ENCODE data around the gene NENF.
A peak's percentile ranks its signal among the peaks of the same experiment; 100 is the strongest.
"Not testable (repeated sequence)": the region's sequence is repeated elsewhere in the genome, so short reads cannot be mapped to it uniquely, and the experiment has no call there.

The NENF gene

DNA sequence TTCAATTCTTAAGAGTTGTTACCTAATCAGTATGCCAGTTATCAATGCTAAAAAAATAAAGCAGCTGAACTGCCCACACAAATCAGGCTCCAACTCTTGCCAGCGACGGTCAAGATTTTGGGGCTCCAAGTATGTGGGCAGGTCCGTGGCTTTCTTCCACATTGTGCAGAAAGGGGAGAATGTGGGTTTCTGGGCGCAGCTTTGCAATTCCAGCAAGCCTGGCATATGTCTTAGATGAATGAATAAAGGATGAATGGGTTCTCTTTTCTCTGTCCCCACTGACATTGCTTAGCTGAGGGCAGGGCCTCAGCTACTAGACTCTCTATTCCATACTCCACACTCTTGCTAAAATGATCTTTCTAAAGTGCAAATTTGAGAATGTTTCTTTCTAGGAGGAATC, 42.4 kb downstream of the NENF start:
- H4K20me1 ChIP-seq (ENCODE audit: insufficient read depth, low read length, poor library complexity, severe bottlenecking): no peaks in the 10 kb centered on the region
- no peak overlapping the region for H2AFZ ChIP-seq (ENCODE audit: low read length)
- H3K9me3 ChIP-seq (ENCODE audit: insufficient read depth, low read depth, low read length): no peaks in the 10 kb centered on the region
- TF ChIP-seq EZH2phosphoT487 (IDR thresholded peaks at IDR 0.05; ENCODE audit: borderline replicate concordance): no peak
- TF ChIP-seq, protein P1, sequence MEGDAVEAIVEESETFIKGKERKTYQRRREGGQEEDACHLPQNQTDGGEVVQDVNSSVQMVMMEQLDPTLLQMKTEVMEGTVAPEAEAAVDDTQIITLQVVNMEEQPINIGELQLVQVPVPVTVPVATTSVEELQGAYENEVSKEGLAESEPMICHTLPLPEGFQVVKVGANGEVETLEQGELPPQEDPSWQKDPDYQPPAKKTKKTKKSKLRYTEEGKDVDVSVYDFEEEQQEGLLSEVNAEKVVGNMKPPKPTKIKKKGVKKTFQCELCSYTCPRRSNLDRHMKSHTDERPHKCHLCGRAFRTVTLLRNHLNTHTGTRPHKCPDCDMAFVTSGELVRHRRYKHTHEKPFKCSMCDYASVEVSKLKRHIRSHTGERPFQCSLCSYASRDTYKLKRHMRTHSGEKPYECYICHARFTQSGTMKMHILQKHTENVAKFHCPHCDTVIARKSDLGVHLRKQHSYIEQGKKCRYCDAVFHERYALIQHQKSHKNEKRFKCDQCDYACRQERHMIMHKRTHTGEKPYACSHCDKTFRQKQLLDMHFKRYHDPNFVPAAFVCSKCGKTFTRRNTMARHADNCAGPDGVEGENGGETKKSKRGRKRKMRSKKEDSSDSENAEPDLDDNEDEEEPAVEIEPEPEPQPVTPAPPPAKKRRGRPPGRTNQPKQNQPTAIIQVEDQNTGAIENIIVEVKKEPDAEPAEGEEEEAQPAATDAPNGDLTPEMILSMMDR (conservative IDR thresholded peaks at IDR 0.05; ENCODE audit: low read length): no peak
- H3K4me3 ChIP-seq (ENCODE audit: low read length, poor library complexity, severe bottlenecking): no peak overlapping the region
- H3F3A ChIP-seq (ENCODE audit: low read depth): no peaks in the 10 kb centered on the region
- H3K79me2 ChIP-seq (ENCODE audit: insufficient read depth, low read length): no peaks in the 10 kb centered on the region
- H3K4me1 ChIP-seq (ENCODE audit: insufficient read depth, low read length, poor library complexity, severe bottlenecking): no peaks in the 10 kb centered on the region
- no peaks in the 10 kb centered on the region for H3K9me2 ChIP-seq (replicated peaks; ENCODE audit: low read depth, low read length)
- H3K9ac ChIP-seq (ENCODE audit: low read depth, low read length, poor library complexity, severe bottlenecking): no peak overlapping the region
- no peaks in the 10 kb centered on the region for H3K27me3 ChIP-seq (ENCODE audit: insufficient read depth, low read length, poor library complexity, severe bottlenecking)
- no peaks in the 10 kb centered on the region for H3K36me3 ChIP-seq (ENCODE audit: insufficient read depth, low read length)
- H3K4me2 ChIP-seq (ENCODE audit: low read depth, low read length, poor library complexity, severe bottlenecking): no peak overlapping the region

DNA sequence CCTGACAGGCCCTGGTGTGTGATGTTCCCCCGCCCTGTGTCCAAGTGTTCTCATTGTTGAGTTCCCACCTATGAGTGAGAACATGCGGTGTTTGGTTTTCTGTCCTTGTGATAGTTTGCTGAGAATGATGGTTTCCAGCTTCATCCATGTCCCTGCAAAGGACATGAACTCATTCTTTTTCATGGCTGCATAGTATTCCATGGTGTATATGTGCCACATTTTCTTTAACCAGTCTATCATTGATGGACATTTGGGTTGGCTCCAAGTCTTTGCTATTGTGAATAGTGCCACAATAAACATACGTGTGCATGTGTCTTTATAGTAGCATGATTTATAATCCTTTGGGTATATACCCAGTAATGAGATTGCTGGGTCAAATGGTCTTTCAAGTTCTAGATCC, 43.1 kb downstream of the NENF start:
- H3K9ac ChIP-seq (ENCODE audit: low read depth, low read length, poor library complexity, severe bottlenecking); H3K4me2 ChIP-seq (ENCODE audit: low read depth, low read length, poor library complexity, severe bottlenecking); H3K9me3 ChIP-seq (ENCODE audit: insufficient read depth, low read depth, low read length); H3K36me3 ChIP-seq (ENCODE audit: insufficient read depth, low read length); H3K4me1 ChIP-seq (ENCODE audit: insufficient read depth, low read length, poor library complexity, severe bottlenecking); H3F3A ChIP-seq (ENCODE audit: low read depth); H3K79me2 ChIP-seq (ENCODE audit: insufficient read depth, low read length); H3K9me2 ChIP-seq (replicated peaks; ENCODE audit: low read depth, low read length); H3K4me3 ChIP-seq (ENCODE audit: low read length, poor library complexity, severe bottlenecking); H4K20me1 ChIP-seq (ENCODE audit: insufficient read depth, low read length, poor library complexity, severe bottlenecking); H2AFZ ChIP-seq (ENCODE audit: low read length); H3K27me3 ChIP-seq (ENCODE audit: insufficient read depth, low read length, poor library complexity, severe bottlenecking): not testable (repeated sequence)

DNA sequence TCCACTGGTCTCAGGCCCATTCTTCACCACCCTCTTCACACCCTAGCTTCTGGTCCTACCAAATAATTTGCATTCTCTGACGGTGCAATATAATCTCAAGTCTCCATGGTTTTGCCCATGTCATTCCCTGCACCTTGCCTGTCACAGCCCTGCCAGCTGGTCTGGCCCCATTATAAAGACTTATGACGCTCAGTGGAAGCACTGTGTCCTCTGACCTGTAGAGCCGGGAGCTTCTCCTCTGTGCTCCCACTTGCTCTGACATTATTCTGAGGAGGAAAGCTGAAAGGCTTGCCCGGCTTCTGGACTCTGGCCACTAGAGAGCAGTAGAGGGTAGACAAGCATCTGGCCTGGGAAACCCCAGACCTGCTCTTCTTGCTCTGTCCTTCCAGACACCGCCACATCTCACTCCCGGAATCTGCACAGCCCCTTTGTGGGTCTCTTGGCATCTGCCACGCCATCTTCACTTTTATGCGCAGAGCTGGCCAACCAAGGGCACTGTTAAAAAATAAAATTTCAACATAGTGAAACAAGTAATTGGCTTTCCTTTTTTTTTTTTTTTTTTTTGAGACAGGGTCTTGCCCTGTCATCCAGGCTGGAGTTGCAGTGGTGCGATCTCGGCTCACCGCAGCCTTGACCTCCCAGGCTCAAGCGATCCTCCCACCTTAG, 44.4 kb downstream of the NENF start:
- Histone ChIP-seq H3K4me2 (ENCODE audit: low read depth, low read length, poor library complexity, severe bottlenecking) (no peak overlapping the region), H3K27me3 (ENCODE audit: insufficient read depth, low read length, poor library complexity, severe bottlenecking) (no peaks in the 10 kb centered on the region), H3K9ac (ENCODE audit: low read depth, low read length, poor library complexity, severe bottlenecking) (no peak overlapping the region), H3K36me3 (ENCODE audit: insufficient read depth, low read length) (no peaks in the 10 kb centered on the region), H3K4me3 (ENCODE audit: low read length, poor library complexity, severe bottlenecking) (no peak overlapping the region), H3K4me1 (ENCODE audit: insufficient read depth, low read length, poor library complexity, severe bottlenecking) (no peaks in the 10 kb centered on the region), H3K9me3 (ENCODE audit: insufficient read depth, low read depth, low read length) (no peaks in the 10 kb centered on the region), H3F3A (ENCODE audit: low read depth) (no peaks in the 10 kb centered on the region), H4K20me1 (ENCODE audit: insufficient read depth, low read length, poor library complexity, severe bottlenecking) (no peaks in the 10 kb centered on the region), H3K9me2 (replicated peaks; ENCODE audit: low read depth, low read length) (no peaks in the 10 kb centered on the region), H3K79me2 (ENCODE audit: insufficient read depth, low read length) (no peaks in the 10 kb centered on the region), H2AFZ (ENCODE audit: low read length) (0 out of 2 replicates have a peak overlapping the region, but pooled peaks have one; percentile 24)
- no peak for TF ChIP-seq EZH2phosphoT487 (IDR thresholded peaks at IDR 0.05; ENCODE audit: borderline replicate concordance)
- TF ChIP-seq, protein P1 (conservative IDR thresholded peaks at IDR 0.05; ENCODE audit: low read length): peak; percentile 91
